ENCODE measurements around the gene PEAK1. TPM values are rescaled to one million over a fixed set of nuclear protein-coding genes. Genes with fewer than 3 reads are reported as not detected.

PEAK1 gene
- total RNA-seq, 4 donors from 2014 or later, result 51.1 to 82.2 (median 58.1) TPM

GRCh38 chr15:77118882-77119321, 301.0 kb downstream of the PEAK1 start:
- intact Hi-C loops (cut with DNase I; ENCODE audit: low total_unique reads), result loop anchor here (5.0 kb wide), 1 partner anchor 423 kb away; no protein-coding TSS in a partner anchor
- H3K36me3 ChIP-seq, result no peaks in the 10 kb centered on the region
- no peak overlapping the region for H3K4me3 ChIP-seq
- no peaks in the 10 kb centered on the region for H3K9me3 ChIP-seq
- in situ Hi-C loops (cut with MboI; ENCODE audit: low pct_ligation_motif_present in 1 of 4, low pct_unique_long_range_greater_than_20kb in 1 of 4, low sequenced_read_pairs in 3 of 4), result loop anchor here in 2 of 4 donors (5.0 to 25.0 kb wide), 2 partner anchors 368 to 378 kb away; no protein-coding TSS in a partner anchor
- H3K27me3 ChIP-seq, result no peaks in the 10 kb centered on the region
- TF ChIP-seq EP300 (IDR thresholded peaks at IDR 0.05; ENCODE audit: low read depth) (no peak), CTCF (IDR thresholded peaks at IDR 0.05) (peak; percentile 61 to 75 (median 68))
- peak; percentile 38 for DNase-seq
- no peak overlapping the region for H3K27ac ChIP-seq
- H3K4me1 ChIP-seq, result peaks cover 0 to 30% (median 13%) of the 10 kb centered on the region in 4 donors
- WGBS, 2 donors (ENCODE audit: low coverage in 1 of 2), result 44% methylated on average over 3 of the region's 3 CpGs; no CpG with 5 or more reads in 1 of the 2 donors

- in situ Hi-C loops (cut with MboI; ENCODE audit: low pct_ligation_motif_present in 1 of 4, low pct_unique_long_range_greater_than_20kb in 1 of 4, low sequenced_read_pairs in 3 of 4), result loop anchor here in 2 of 4 donors (5.0 to 25.0 kb wide), 2 partner anchors 372 to 382 kb away; no protein-coding TSS in a partner anchor
- 65 to 76% methylated on average over 4 of the region's 4 CpGs for WGBS, 2 donors (ENCODE audit: low coverage in 1 of 2)
Observed at GRCh38 chr15:77115179-77115578, 304.7 kb downstream of the PEAK1 start.

DNA sequence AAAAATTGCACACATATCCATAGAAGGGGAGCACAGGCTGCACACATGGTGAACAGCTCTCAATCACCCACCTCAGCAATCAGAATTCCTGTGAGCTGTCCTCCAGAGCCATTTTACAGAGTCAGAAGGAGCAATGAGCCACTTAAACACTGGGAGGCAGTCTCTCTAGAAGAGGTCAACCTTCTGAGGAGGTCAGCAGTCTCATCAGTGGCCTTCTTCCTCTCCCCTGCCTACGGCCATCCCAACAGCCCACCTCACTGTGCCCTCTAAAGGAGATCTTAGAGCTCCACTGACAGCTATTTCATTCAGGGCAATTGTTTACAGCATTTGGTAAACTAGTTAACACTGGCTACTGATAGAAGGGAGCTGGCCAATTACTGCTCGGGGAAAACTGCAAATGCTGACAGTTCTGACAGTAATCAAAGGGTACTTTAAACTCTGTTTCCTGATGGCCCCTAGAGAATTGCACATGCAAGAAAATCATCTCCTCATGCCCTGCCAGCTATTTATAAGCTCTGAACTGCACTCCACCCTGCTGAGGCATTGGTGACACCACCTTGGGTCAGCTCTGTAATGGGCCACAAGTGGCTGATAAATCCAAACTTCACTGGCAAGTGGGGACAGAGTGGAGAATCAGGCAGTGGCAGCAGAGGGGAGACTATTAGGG, 306.9 kb downstream of the PEAK1 start:
- Histone ChIP-seq H3K4me1 (peaks cover 0 to 15% (median 5%) of the 10 kb centered on the region in 4 donors), H3K27me3 (no peaks in the 10 kb centered on the region), H3K36me3 (no peaks in the 10 kb centered on the region), H3K4me3 (no peak overlapping the region), H3K27ac (peak overlapping the region in 1 of 4 donors; percentile 41), H3K9me3 (no peaks in the 10 kb centered on the region)
- no peak for TF ChIP-seq EP300 (IDR thresholded peaks at IDR 0.05; ENCODE audit: low read depth)
- TF ChIP-seq POLR2A (IDR thresholded peaks at IDR 0.05), result no peak
- TF ChIP-seq POLR2AphosphoS5 (IDR thresholded peaks at IDR 0.05), result peak in 1 of 3 donors; percentile 28
- peak in 1 of 5 experiments; percentile 11 for TF ChIP-seq CTCF (IDR thresholded peaks at IDR 0.05)
- WGBS, 2 donors (ENCODE audit: low coverage in 1 of 2), result 74% methylated on average over 2 of the region's 2 CpGs; no CpG with 5 or more reads in 1 of the 2 donors
- intact Hi-C loops (cut with DNase I; ENCODE audit: low total_unique reads), result no loop called here
- in situ Hi-C loops (cut with MboI; ENCODE audit: low pct_ligation_motif_present in 1 of 4, low pct_unique_long_range_greater_than_20kb in 1 of 4, low sequenced_read_pairs in 3 of 4), result loop anchor here in 2 of 4 donors (5.0 to 25.0 kb wide), 2 partner anchors 374 to 379 kb away; no protein-coding TSS in a partner anchor
- DNase-seq, result peak; percentile 16

More at GRCh38 chr15:77115179-77115578, 304.7 kb downstream of the PEAK1 start:
- Histone ChIP-seq H3K4me1 (peaks cover 0 to 30% (median 13%) of the 10 kb centered on the region in 4 donors), H3K36me3 (no peaks in the 10 kb centered on the region), H3K4me3 (no peak overlapping the region), H3K27me3 (no peaks in the 10 kb centered on the region), H3K9me3 (no peaks in the 10 kb centered on the region), H3K27ac (peak overlapping the region in 2 of 4 donors; percentile 22 to 42)
- DNase-seq, result no peak
- intact Hi-C loops (cut with DNase I; ENCODE audit: low total_unique reads), result loop anchor here (5.0 kb wide), 1 partner anchor 427 kb away; no protein-coding TSS in a partner anchor
- TF ChIP-seq CTCF (IDR thresholded peaks at IDR 0.05) (no peak), POLR2A (IDR thresholded peaks at IDR 0.05) (no peak), EP300 (IDR thresholded peaks at IDR 0.05; ENCODE audit: low read depth) (no peak), POLR2AphosphoS5 (IDR thresholded peaks at IDR 0.05) (no peak)

DNA sequence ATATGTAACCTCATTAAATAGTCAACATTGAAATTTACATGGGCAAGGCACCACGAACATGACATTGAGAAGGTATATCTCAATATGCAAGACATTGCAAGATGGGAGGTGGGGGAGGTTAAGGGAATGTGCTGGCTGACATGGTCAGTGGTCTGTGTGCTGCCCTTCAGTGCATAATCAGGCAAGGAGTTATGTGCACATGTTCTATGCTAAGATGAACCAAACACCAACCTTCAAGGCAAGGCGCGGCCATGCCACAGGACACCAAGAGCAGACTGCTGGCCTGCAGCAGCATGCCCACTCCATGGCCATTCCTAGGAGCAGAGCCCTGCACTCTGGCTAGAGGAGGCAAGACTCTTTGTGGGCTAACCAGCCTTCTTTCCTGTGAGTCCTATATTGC, 308.1 kb downstream of the PEAK1 start:
- Histone ChIP-seq H3K36me3 (no peaks in the 10 kb centered on the region), H3K27ac (no peak overlapping the region), H3K4me1 (peaks cover 0 to 13% (median 5%) of the 10 kb centered on the region in 4 donors), H3K4me3 (no peak overlapping the region), H3K27me3 (no peaks in the 10 kb centered on the region), H3K9me3 (no peaks in the 10 kb centered on the region)
- intact Hi-C loops (cut with DNase I; ENCODE audit: low total_unique reads), result no loop called here
- DNase-seq, result no peak
- 98 to 100% methylated on average over 1 to 3 of the region's 3 CpGs for WGBS, 2 donors (ENCODE audit: low coverage in 1 of 2)
- TF ChIP-seq EP300 (IDR thresholded peaks at IDR 0.05; ENCODE audit: low read depth) (no peak), CTCF (IDR thresholded peaks at IDR 0.05) (no peak), POLR2AphosphoS5 (IDR thresholded peaks at IDR 0.05) (no peak), POLR2A (IDR thresholded peaks at IDR 0.05) (no peak)
- in situ Hi-C loops (cut with MboI; ENCODE audit: low pct_ligation_motif_present in 1 of 4, low pct_unique_long_range_greater_than_20kb in 1 of 4, low sequenced_read_pairs in 3 of 4), result loop anchor here in 2 of 4 donors (5.0 to 25.0 kb wide), 2 partner anchors 376 to 381 kb away; no protein-coding TSS in a partner anchor
